ENCODE data around the gene GRIK4.

The GRIK4 gene

GRCh38 chr11:120510406-120511115 lies 987 bp upstream of the GRIK4 start:
- DNase-seq: no peak

GRCh38 chr11:120511820-120512738 lies 531 bp downstream of the GRIK4 start:
- no peak for DNase-seq

- no peak for DNase-seq
Observed at GRCh38 chr11:120512739-120513435, 1.3 kb downstream of the GRIK4 start.

GRCh38 chr11:120513436-120514315 lies 2.1 kb downstream of the GRIK4 start:
- no peak for DNase-seq

GRCh38 chr11:120514541-120515121 lies 3.1 kb downstream of the GRIK4 start:
- DNase-seq: no peak

GRCh38 chr11:120515186-120515723 lies 3.7 kb downstream of the GRIK4 start:
- no peak for DNase-seq

GRCh38 chr11:120516461-120517389 lies 5.2 kb downstream of the GRIK4 start:
- no peak for DNase-seq

- no peak for DNase-seq
Observed at GRCh38 chr11:120517390-120517761, 5.8 kb downstream of the GRIK4 start.

GRCh38 chr11:120517801-120518291 lies 6.3 kb downstream of the GRIK4 start:
- DNase-seq: no peak

- DNase-seq: no peak
Observed at GRCh38 chr11:120518356-120518755, 6.8 kb downstream of the GRIK4 start.

- DNase-seq: no peak
Observed at GRCh38 chr11:120519474-120519873, 7.9 kb downstream of the GRIK4 start.

- no peak for DNase-seq
Observed at GRCh38 chr11:120520091-120520822, 8.7 kb downstream of the GRIK4 start.

- no peak for DNase-seq
Observed at GRCh38 chr11:120521176-120521575, 9.6 kb downstream of the GRIK4 start.

GRCh38 chr11:120522021-120522420 lies 10.5 kb downstream of the GRIK4 start:
- no peak for DNase-seq

GRCh38 chr11:120522736-120523135 lies 11.2 kb downstream of the GRIK4 start:
- no peak for DNase-seq

GRCh38 chr11:120523196-120523595 lies 11.6 kb downstream of the GRIK4 start:
- DNase-seq: no peak

GRCh38 chr11:120524536-120525085 lies 13.1 kb downstream of the GRIK4 start:
- DNase-seq: no peak

GRCh38 chr11:120525261-120526171 lies 14.0 kb downstream of the GRIK4 start:
- DNase-seq: no peak
